H9 (cell line): ENCODE measurements around the gene TMBIM1. TPM values are rescaled to one million over a fixed set of nuclear protein-coding genes. Genes with fewer than 3 reads are reported as not detected.

Experiments
- DNase-seq: peaks from one replicate; pipeline ENCODE4 v3.0.0-alpha.2; 2017
- H2AFZ ChIP-seq: one replicate; pipeline ENCODE4 v1.6.1; 2013; ENCODE audit warnings: mild to moderate bottlenecking, low read length, control low read depth, moderate library complexity
- H2AK5ac ChIP-seq: 2 replicates; pipeline ENCODE4 v1.6.1; 2013; ENCODE audit warnings: low read length, control low read depth, mixed read lengths; ENCODE audit not compliant: insufficient read length
- H2BK120ac ChIP-seq: one replicate; pipeline ENCODE4 v1.6.1; 2013; ENCODE audit warnings: low read depth, mild to moderate bottlenecking, low read length, control low read depth, inconsistent platforms; ENCODE audit not compliant: poor library complexity, severe bottlenecking
- H2BK12ac ChIP-seq: 2 replicates; pipeline ENCODE4 v1.6.1; 2013; ENCODE audit warnings: low read length, control low read depth, mixed read lengths, low read depth; ENCODE audit not compliant: insufficient read length
- H2BK15ac ChIP-seq: 2 replicates; pipeline ENCODE4 v1.6.1; 2013; ENCODE audit warnings: low read depth, low read length, control low read depth
- H2BK20ac ChIP-seq: one replicate; pipeline ENCODE4 v1.6.1; 2013; ENCODE audit warnings: low read depth, mild to moderate bottlenecking, low read length, control low read depth, inconsistent platforms; ENCODE audit not compliant: poor library complexity, severe bottlenecking
- H2BK5ac ChIP-seq: 2 replicates; pipeline ENCODE4 v1.6.1; 2013; ENCODE audit warnings: low read length, control low read depth, mixed read lengths; ENCODE audit not compliant: insufficient read length
- H3K14ac ChIP-seq: 2 replicates; pipeline ENCODE4 v1.6.1; 2013; ENCODE audit warnings: low read length, control low read depth; ENCODE audit not compliant: insufficient read depth
- H3K18ac ChIP-seq: 2 replicates; pipeline ENCODE4 v1.6.1; 2013; ENCODE audit warnings: low read depth, mild to moderate bottlenecking, mixed read lengths, low read length, control low read depth; ENCODE audit not compliant: insufficient read length
- H3K23ac ChIP-seq: 2 replicates; pipeline ENCODE4 v1.6.1; 2013; ENCODE audit warnings: low read length, control low read depth, mixed read lengths, low read depth; ENCODE audit not compliant: insufficient read length
- H3K23me2 ChIP-seq: 2 replicates; pipeline ENCODE4 v1.6.1; 2013; ENCODE audit warnings: low read depth, mild to moderate bottlenecking, mixed read lengths, low read length, control low read depth; ENCODE audit not compliant: insufficient read length, poor library complexity, severe bottlenecking
- H3K27ac ChIP-seq: 2 replicates; pipeline ENCODE4 v1.5.1; 2013; ENCODE audit warnings: low read length, control low read depth, mixed read lengths, low read depth; ENCODE audit not compliant: insufficient read length
- H3K27me3 ChIP-seq: 2 replicates; pipeline ENCODE4 v1.6.1; 2013; ENCODE audit warnings: low read length, control low read depth, inconsistent platforms; ENCODE audit not compliant: insufficient read depth
- H3K4ac ChIP-seq: 2 replicates; pipeline ENCODE4 v1.6.1; 2013; ENCODE audit warnings: low read depth, mild to moderate bottlenecking, control low read depth, inconsistent platforms, low read length, moderate library complexity
- H3K4me1 ChIP-seq: 2 replicates; pipeline ENCODE4 v1.6.1; 2013; ENCODE audit warnings: low read length, control low read depth, inconsistent platforms; ENCODE audit not compliant: insufficient read depth
- H3K4me2 ChIP-seq: 2 replicates; pipeline ENCODE4 v1.6.1; 2013; ENCODE audit warnings: low read length, control low read depth, mixed read lengths; ENCODE audit not compliant: insufficient read length, insufficient read depth
- H3K56ac ChIP-seq: 2 replicates; pipeline ENCODE4 v1.6.1; 2013; ENCODE audit warnings: low read depth, mild to moderate bottlenecking, mixed read lengths, low read length, control low read depth; ENCODE audit not compliant: insufficient read length
- H3K79me1 ChIP-seq: 2 replicates; pipeline ENCODE4 v1.6.1; 2013; ENCODE audit warnings: low read depth, mild to moderate bottlenecking, moderate library complexity, low read length, control low read depth, inconsistent platforms; ENCODE audit not compliant: insufficient read depth, poor library complexity, severe bottlenecking
- H3K79me2 ChIP-seq: 2 replicates; pipeline ENCODE4 v1.6.1; 2013; ENCODE audit warnings: low read length, control low read depth, inconsistent platforms; ENCODE audit not compliant: insufficient read depth
- H3K9ac ChIP-seq: 2 replicates; pipeline ENCODE4 v1.6.1; 2013; ENCODE audit warnings: low read length, control low read depth, mixed read lengths; ENCODE audit not compliant: insufficient read length; ENCODE audit errors: extremely low read depth
- H3K9me3 ChIP-seq: one replicate; pipeline ENCODE4 v1.6.1; 2013; ENCODE audit warnings: low read depth, low read length, inconsistent platforms; ENCODE audit not compliant: control insufficient read depth
- H3T11ph ChIP-seq: one replicate; pipeline ENCODE4 v1.6.1; 2013; ENCODE audit warnings: mild to moderate bottlenecking, low read length, control low read depth, inconsistent platforms
- H4K20me1 ChIP-seq: one replicate; pipeline ENCODE4 v1.6.1; 2013; ENCODE audit not compliant: control insufficient read depth, insufficient read length, insufficient read depth
- H4K5ac ChIP-seq: 2 replicates; pipeline ENCODE4 v1.6.1; 2013; ENCODE audit warnings: low read depth, mild to moderate bottlenecking, mixed read lengths, low read length, control low read depth; ENCODE audit not compliant: insufficient read length
- H4K8ac ChIP-seq: replicated peaks from 2 replicates; pipeline ENCODE4 v1.6.1; 2013; ENCODE audit warnings: low read length, control low read depth, mixed read lengths, low read depth; ENCODE audit not compliant: insufficient read length
- H4K91ac ChIP-seq: 2 replicates; pipeline ENCODE4 v1.6.1; 2013; ENCODE audit warnings: low read depth, mild to moderate bottlenecking, moderate library complexity, mixed read lengths, low read length, control low read depth; ENCODE audit not compliant: insufficient read length
- H3K27ac Mint-ChIP-seq, 3 experiments: 2 replicates in 2 of 3; 3 replicates in 1 of 3; pipeline ENCODE4 v1.8.0; 2020 to 2021; ENCODE audit warnings: mixed read lengths in 3 of 3, mild to moderate bottlenecking in 1 of 3, moderate library complexity in 1 of 3
- H3K27me3 Mint-ChIP-seq: 2 replicates; pipeline ENCODE4 v1.8.0; 2021; ENCODE audit warnings: low read depth, mild to moderate bottlenecking, moderate library complexity, mixed read lengths
- H3K36me3 Mint-ChIP-seq, 3 experiments: 2 replicates in 2 of 3; 3 replicates in 1 of 3; pipeline ENCODE4 v1.8.0; 2020 to 2021; ENCODE audit warnings: low read depth in 3 of 3, mixed read lengths in 3 of 3; ENCODE audit not compliant: insufficient read depth in 1 of 3
- H3K4me1 Mint-ChIP-seq, 2 experiments: 2 replicates each; pipeline ENCODE4 v1.8.0; 2020; ENCODE audit warnings: mixed read lengths in 2 of 2
- H3K4me3 Mint-ChIP-seq, 2 experiments: 2 replicates in 1 of 2; 3 replicates in 1 of 2; pipeline ENCODE4 v1.8.0; 2020 to 2021; ENCODE audit warnings: mild to moderate bottlenecking in 2 of 2, mixed read lengths in 2 of 2, moderate library complexity in 1 of 2
- H3K9me3 Mint-ChIP-seq, 2 experiments: 2 replicates in 1 of 2; 3 replicates in 1 of 2; pipeline ENCODE4 v1.8.0; 2020; ENCODE audit warnings: mild to moderate bottlenecking in 2 of 2, mixed read lengths in 2 of 2, moderate library complexity in 1 of 2
- WGBS: extraction: QIAGEN DNeasy Blood & Tissue Kit; methylation state at CpG from one replicate; pipeline ENCODE4 v1.1.7; 2013; ENCODE audit warnings: missing lambda C conversion rate, low lambda C conversion rate, mixed read lengths; ENCODE audit not compliant: insufficient read length; ENCODE audit errors: extremely low coverage; 5-methylcytosine and 5-hydroxymethylcytosine counted together
- total RNA-seq: library from RNA; stranded (reverse); gene quantifications from 2 replicates; pipeline ENCODE4 v1.2.1, GENCODE V29; 2021
- TF ChIP-seq, protein P1 (sequence below): fragments of 200-600 bp; sonication (generic); conservative IDR thresholded peaks from 3 replicates; pipeline ENCODE4 v1.8.0; 2021; ENCODE audit warnings: antibody characterized with exemption, mild to moderate bottlenecking

Gene TMBIM1
- total RNA-seq, 1 experiment from 2014 or later = 17.4 TPM

DNA sequence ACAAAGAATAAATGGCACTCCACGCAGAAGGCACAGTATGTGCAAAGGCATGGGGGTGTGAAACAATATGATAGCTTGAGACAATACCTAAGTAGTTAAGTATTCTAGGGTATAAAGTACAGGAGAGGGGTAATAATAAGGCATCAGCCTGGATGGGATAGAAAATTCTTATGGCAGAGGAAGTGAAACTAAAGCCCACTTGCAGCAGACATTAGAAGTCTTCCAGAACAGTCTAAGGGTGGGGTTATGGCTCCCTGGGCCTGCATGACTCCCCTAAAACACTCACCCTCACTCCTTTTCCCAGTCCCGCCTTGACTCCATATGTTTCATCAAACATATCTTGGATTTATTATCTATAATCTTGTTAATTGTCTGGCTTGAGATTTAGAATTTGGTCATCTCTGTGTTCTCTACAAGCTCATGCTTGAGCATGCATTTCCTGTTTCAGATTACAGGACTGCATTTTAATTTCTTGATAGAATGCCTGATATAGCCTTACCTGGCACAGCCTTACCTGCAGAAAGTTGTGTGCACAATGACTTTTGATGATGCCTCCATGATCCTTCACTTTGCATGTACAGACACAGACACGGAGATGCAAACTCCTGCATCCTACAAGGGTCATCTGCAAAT is 28.5 kb upstream of the TMBIM1 start:
- no peak overlapping the region for H2BK15ac ChIP-seq
- H3K23me2 ChIP-seq = peaks cover 9% of the 10 kb centered on the region
- H3K4ac ChIP-seq = no peak overlapping the region
- H3K23ac ChIP-seq = no peak overlapping the region
- Mint-ChIP-seq H3K27ac (no peak overlapping the region; a peak in 1 of 7 replicates), H3K4me3 (no peak overlapping the region), H3K4me1 (peaks cover 28 to 29% of the 10 kb centered on the region in 2 experiments), H3K9me3 (no peaks in the 10 kb centered on the region), H3K36me3 (no peaks in the 10 kb centered on the region), H3K27me3 (no peaks in the 10 kb centered on the region; the same call in 1 of the 2 replicates)
- no CpG with 5 or more reads among the region's 3 CpGs for WGBS
- 0 out of 2 replicates have a peak, but pooled peaks cover 2% of the 10 kb centered on the region for H3K4me1 ChIP-seq
- no peak overlapping the region for H3T11ph ChIP-seq
- no peaks in the 10 kb centered on the region for H4K20me1 ChIP-seq
- no peak overlapping the region for H2AFZ ChIP-seq
- H4K5ac ChIP-seq = no peak overlapping the region
- H3K4me2 ChIP-seq = no peak overlapping the region
- H4K91ac ChIP-seq = no peak overlapping the region
- no peak overlapping the region for H2BK12ac ChIP-seq
- H3K27me3 ChIP-seq = no peaks in the 10 kb centered on the region
- H3K79me2 ChIP-seq = no peaks in the 10 kb centered on the region
- no peak overlapping the region for H3K14ac ChIP-seq
- no peaks in the 10 kb centered on the region for H3K9me3 ChIP-seq
- H3K27ac ChIP-seq = no peak overlapping the region
- no peak overlapping the region for H3K56ac ChIP-seq
- DNase-seq = no peak
- H2BK20ac ChIP-seq = no peak overlapping the region
- H2BK5ac ChIP-seq = no peak overlapping the region
- TF ChIP-seq, protein P1, sequence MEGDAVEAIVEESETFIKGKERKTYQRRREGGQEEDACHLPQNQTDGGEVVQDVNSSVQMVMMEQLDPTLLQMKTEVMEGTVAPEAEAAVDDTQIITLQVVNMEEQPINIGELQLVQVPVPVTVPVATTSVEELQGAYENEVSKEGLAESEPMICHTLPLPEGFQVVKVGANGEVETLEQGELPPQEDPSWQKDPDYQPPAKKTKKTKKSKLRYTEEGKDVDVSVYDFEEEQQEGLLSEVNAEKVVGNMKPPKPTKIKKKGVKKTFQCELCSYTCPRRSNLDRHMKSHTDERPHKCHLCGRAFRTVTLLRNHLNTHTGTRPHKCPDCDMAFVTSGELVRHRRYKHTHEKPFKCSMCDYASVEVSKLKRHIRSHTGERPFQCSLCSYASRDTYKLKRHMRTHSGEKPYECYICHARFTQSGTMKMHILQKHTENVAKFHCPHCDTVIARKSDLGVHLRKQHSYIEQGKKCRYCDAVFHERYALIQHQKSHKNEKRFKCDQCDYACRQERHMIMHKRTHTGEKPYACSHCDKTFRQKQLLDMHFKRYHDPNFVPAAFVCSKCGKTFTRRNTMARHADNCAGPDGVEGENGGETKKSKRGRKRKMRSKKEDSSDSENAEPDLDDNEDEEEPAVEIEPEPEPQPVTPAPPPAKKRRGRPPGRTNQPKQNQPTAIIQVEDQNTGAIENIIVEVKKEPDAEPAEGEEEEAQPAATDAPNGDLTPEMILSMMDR = no peak
- H4K8ac ChIP-seq = no peak overlapping the region
- H3K79me1 ChIP-seq = no peaks in the 10 kb centered on the region
- no peak overlapping the region for H3K9ac ChIP-seq
- no peak overlapping the region for H2BK120ac ChIP-seq
- H3K18ac ChIP-seq = no peak overlapping the region
- no peak overlapping the region for H2AK5ac ChIP-seq
